HG03558 (cell line): ENCODE results near the gene CAMK1D.

ENCODE experiments used
- ATAC-seq: cut with Tn5 transposase; IDR thresholded peaks from one replicate; pipeline ENCODE4 v1.9.1; 2021; ENCODE audit warnings: moderate number of reproducible peaks; ENCODE audit not compliant: unreplicated experiment; ENCODE audit errors: extremely low read depth

CAMK1D gene

GRCh38 chr10:12822126-12822892 lies 473.0 kb downstream of the CAMK1D start:
- no peak for ATAC-seq

- no peak for ATAC-seq
Measured at GRCh38 chr10:12822893-12823170, 473.5 kb downstream of the CAMK1D start.

GRCh38 chr10:12823328-12823727 lies 474.0 kb downstream of the CAMK1D start:
- no peak for ATAC-seq

GRCh38 chr10:12825260-12825849 lies 476.0 kb downstream of the CAMK1D start:
- ATAC-seq, result no peak

GRCh38 chr10:12826800-12827372 lies 477.5 kb downstream of the CAMK1D start:
- ATAC-seq, result no peak

GRCh38 chr10:12828736-12829135 lies 479.4 kb downstream of the CAMK1D start:
- ATAC-seq, result no peak

GRCh38 chr10:12829831-12830390 lies 480.6 kb downstream of the CAMK1D start:
- ATAC-seq, result no peak

- no peak for ATAC-seq
Measured at GRCh38 chr10:12832096-12832495, 482.7 kb downstream of the CAMK1D start.

- ATAC-seq, result no peak
Measured at GRCh38 chr10:12833451-12833850, 484.1 kb downstream of the CAMK1D start.

- ATAC-seq, result no peak
Measured at GRCh38 chr10:12834116-12834665, 484.8 kb downstream of the CAMK1D start.

- ATAC-seq, result no peak
Measured at GRCh38 chr10:12834721-12835120, 485.4 kb downstream of the CAMK1D start.

GRCh38 chr10:12835709-12836108 lies 486.4 kb downstream of the CAMK1D start:
- no peak for ATAC-seq

- ATAC-seq, result no peak
Measured at GRCh38 chr10:12838366-12838765, 489.0 kb downstream of the CAMK1D start.

- no peak for ATAC-seq
Measured at GRCh38 chr10:12838995-12839927, 489.9 kb downstream of the CAMK1D start.

- ATAC-seq, result no peak
Measured at GRCh38 chr10:12839941-12840611, 490.7 kb downstream of the CAMK1D start.

GRCh38 chr10:12841426-12841825 lies 492.1 kb downstream of the CAMK1D start:
- no peak for ATAC-seq

GRCh38 chr10:12841826-12842225 lies 492.5 kb downstream of the CAMK1D start:
- ATAC-seq, result no peak

- no peak for ATAC-seq
Measured at GRCh38 chr10:12842310-12842709, 493.0 kb downstream of the CAMK1D start.

GRCh38 chr10:12843296-12843945 lies 494.1 kb downstream of the CAMK1D start:
- ATAC-seq, result no peak
